WTC11 (cell line): ENCODE measurements around the gene CD3E. TPM values are rescaled to one million over a fixed set of nuclear protein-coding genes. Genes with fewer than 3 reads are reported as not detected.

Experiments used
- ATAC-seq: fragments of 200-7000 bp; cut with Tn5 transposase; 2 replicates; pipeline ENCODE4 v1.10.0; 2021; ENCODE audit warnings: mild to moderate bottlenecking, moderate library complexity
- CTCF ChIA-PET: fragments of 300-600 bp; sonication (Branson Sonifier 250); formaldehyde crosslinking; loops from one replicate; lab custom pipeline; 2021; ENCODE audit warnings: antibody characterized with exemption; lab: Charles Lee
- POLR2A ChIA-PET: fragments of 350-600 bp; sonication (Branson Sonifier 250); formaldehyde crosslinking; loops from one replicate; lab custom pipeline; 2021; ENCODE audit warnings: antibody characterized with exemption; lab: Charles Lee
- DNase-seq: peaks from one replicate; pipeline ENCODE4 v3.0.0; 2021; ENCODE audit warnings: low spot score
- H3K27ac Mint-ChIP-seq: 2 replicates; pipeline ENCODE4 v1.8.0; 2021; ENCODE audit warnings: mixed read lengths
- H3K27me3 Mint-ChIP-seq: 2 replicates; pipeline ENCODE4 v1.8.0; 2021; ENCODE audit warnings: low read depth, mild to moderate bottlenecking, moderate library complexity, mixed read lengths
- H3K36me3 Mint-ChIP-seq: 2 replicates; pipeline ENCODE4 v1.8.0; 2021; ENCODE audit warnings: mixed read lengths
- H3K4me1 Mint-ChIP-seq: 2 replicates; pipeline ENCODE4 v1.8.0; 2022; ENCODE audit warnings: mixed read lengths
- H3K4me3 Mint-ChIP-seq: 2 replicates; pipeline ENCODE4 v1.8.0; 2021; ENCODE audit warnings: mild to moderate bottlenecking, moderate library complexity, mixed read lengths
- H3K9me3 Mint-ChIP-seq: 2 replicates; pipeline ENCODE4 v1.8.0; 2021; ENCODE audit warnings: mixed read lengths
- ATF1 ChIP-seq: sonication (generic); formaldehyde crosslinking; IDR thresholded peaks from 2 replicates; pipeline ENCODE4 v1.8.1; 2023; ENCODE audit warnings: mild to moderate bottlenecking, moderate library complexity, missing genetic modification reagents
- CBFB ChIP-seq: sonication (generic); formaldehyde crosslinking; IDR thresholded peaks from 2 replicates; pipeline ENCODE4 v1.8.1; 2022; ENCODE audit warnings: mild to moderate bottlenecking, low read depth, missing genetic modification reagents
- CREB1 ChIP-seq: sonication (generic); formaldehyde crosslinking; IDR thresholded peaks from 2 replicates; pipeline ENCODE4 v1.8.0; 2023; ENCODE audit warnings: mild to moderate bottlenecking, missing genetic modification reagents
- CREM ChIP-seq: sonication (generic); formaldehyde crosslinking; IDR thresholded peaks from 2 replicates; pipeline ENCODE4 v1.8.1; 2022; ENCODE audit warnings: mild to moderate bottlenecking, missing genetic modification reagents, moderate library complexity
- ETV6 ChIP-seq: sonication (generic); formaldehyde crosslinking; IDR thresholded peaks from 2 replicates; pipeline ENCODE4 v1.8.1; 2022; ENCODE audit warnings: mild to moderate bottlenecking, missing genetic modification reagents
- FOXK1 ChIP-seq: sonication (generic); formaldehyde crosslinking; IDR thresholded peaks from 2 replicates; pipeline ENCODE4 v1.8.0; 2022; ENCODE audit warnings: mild to moderate bottlenecking, moderate library complexity, missing genetic modification reagents
- GABPB1 ChIP-seq: sonication (generic); formaldehyde crosslinking; IDR thresholded peaks from 2 replicates; pipeline ENCODE4 v1.8.1; 2023; ENCODE audit warnings: mild to moderate bottlenecking, missing genetic modification reagents
- JUN ChIP-seq: sonication (generic); formaldehyde crosslinking; IDR thresholded peaks from 2 replicates; pipeline ENCODE4 v1.8.0; 2023; ENCODE audit warnings: mild to moderate bottlenecking, missing genetic modification reagents
- MXD4 ChIP-seq: fragments of 250-450 bp; sonication (Bioruptor Pico); IDR thresholded peaks from 2 replicates; pipeline ENCODE4 v1.8.0; 2021; ENCODE audit warnings: mild to moderate bottlenecking, moderate library complexity, borderline replicate concordance
- SMAD3 ChIP-seq: sonication (generic); formaldehyde crosslinking; IDR thresholded peaks from 2 replicates; pipeline ENCODE4 v1.8.0; 2022; ENCODE audit warnings: missing genetic modification reagents, mild to moderate bottlenecking, borderline replicate concordance
- SP1 ChIP-seq: sonication (generic); formaldehyde crosslinking; conservative IDR thresholded peaks from 2 replicates; pipeline ENCODE4 v1.8.1; 2022; ENCODE audit warnings: missing genetic modification reagents
- ZBTB21 ChIP-seq: sonication (generic); formaldehyde crosslinking; IDR thresholded peaks from 2 replicates; pipeline ENCODE4 v1.8.1; 2023; ENCODE audit warnings: mild to moderate bottlenecking, missing genetic modification reagents, borderline replicate concordance
- ZNF232 ChIP-seq: sonication (generic); formaldehyde crosslinking; IDR thresholded peaks from 2 replicates; pipeline ENCODE4 v1.8.0; 2022; ENCODE audit warnings: mild to moderate bottlenecking, missing genetic modification reagents
- ZNF416 ChIP-seq: fragments of 250-450 bp; sonication (Bioruptor Pico); IDR thresholded peaks from 2 replicates; pipeline ENCODE4 v1.9.0; 2021; ENCODE audit warnings: mild to moderate bottlenecking, inconsistent platforms
- total RNA-seq: library from RNA; stranded (reverse); gene quantifications from 3 replicates; pipeline ENCODE4 v1.2.3, GENCODE V29; 2021
- TF ChIP-seq, protein P1 (sequence below): sonication (generic); formaldehyde crosslinking; IDR thresholded peaks from 2 replicates; pipeline ENCODE4 v1.8.0; 2022; ENCODE audit warnings: mild to moderate bottlenecking, missing genetic modification reagents
- TF ChIP-seq, protein P2 (sequence below): fragments of 250-450 bp; sonication (Bioruptor Pico); conservative IDR thresholded peaks from 2 replicates; pipeline ENCODE4 v1.9.0; 2021; ENCODE audit warnings: mild to moderate bottlenecking
- TF ChIP-seq, protein P3 (sequence below): sonication (generic); formaldehyde crosslinking; IDR thresholded peaks from 2 replicates; pipeline ENCODE4 v1.8.1; 2022; ENCODE audit warnings: low read depth, mild to moderate bottlenecking, moderate library complexity, missing genetic modification reagents, borderline replicate concordance
- TF ChIP-seq, protein P4 (sequence below): sonication (generic); formaldehyde crosslinking; IDR thresholded peaks from 2 replicates; pipeline ENCODE4 v1.8.1; 2023; ENCODE audit warnings: mild to moderate bottlenecking, missing genetic modification reagents, moderate library complexity
- TF ChIP-seq, protein P5 (sequence below): sonication (generic); formaldehyde crosslinking; IDR thresholded peaks from 2 replicates; pipeline ENCODE4 v1.8.1; 2023; ENCODE audit warnings: mild to moderate bottlenecking, moderate library complexity, missing genetic modification reagents
- TF ChIP-seq, protein P6 (sequence below): sonication (generic); formaldehyde crosslinking; IDR thresholded peaks from 2 replicates; pipeline ENCODE4 v1.8.1; 2022; ENCODE audit warnings: mild to moderate bottlenecking, moderate library complexity, missing genetic modification reagents
- TF ChIP-seq, protein P7 (sequence below): sonication (generic); formaldehyde crosslinking; IDR thresholded peaks from 2 replicates; pipeline ENCODE4 v1.8.0; 2022; ENCODE audit warnings: mild to moderate bottlenecking, missing genetic modification reagents

Gene CD3E
- total RNA-seq, 1 experiment from 2014 or later = 1.0 TPM

DNA sequence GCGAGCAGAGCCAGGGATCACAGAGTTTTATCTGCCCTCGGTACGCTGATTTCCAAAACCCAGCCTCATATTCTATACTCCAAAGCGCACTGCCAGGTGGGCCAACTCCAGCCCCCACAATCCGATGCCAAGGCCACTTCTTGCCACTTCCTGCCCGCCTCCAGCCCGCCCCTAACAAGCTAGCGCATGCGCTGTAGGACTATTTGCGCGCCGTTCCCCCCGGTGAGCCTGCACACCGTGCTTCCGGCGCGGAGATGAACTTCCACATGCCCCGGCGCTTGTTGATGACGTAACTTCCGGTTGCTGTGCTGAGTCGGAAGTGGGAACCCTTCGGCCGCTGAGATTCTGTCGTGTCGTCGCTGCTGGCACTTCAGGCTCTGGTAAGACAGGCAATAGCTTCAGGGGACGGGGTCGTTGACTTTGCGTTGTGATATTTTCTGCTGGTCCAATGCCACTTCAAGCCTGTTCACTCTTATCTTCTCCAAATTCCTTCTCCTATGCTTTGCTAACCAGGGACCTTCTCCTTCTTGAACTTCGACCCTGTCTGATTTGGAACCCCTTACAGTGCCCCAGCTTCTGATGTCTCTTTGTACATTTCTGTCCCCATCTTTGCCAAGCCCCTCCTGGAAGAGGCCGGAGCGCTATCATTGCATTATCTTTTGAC is 54.9 kb downstream of the CD3E start, which contains the start of gene UBE4A:
Gene UBE4A (plus strand): TSS at position 306 of the 664 bp plus-strand sequence. CDS start 5,481 bp downstream, outside the sequence.
- H3K4me1 Mint-ChIP-seq = peaks cover 4% of the 10 kb centered on the region
- POLR2A ChIA-PET = no interaction called here
- peaks cover 16% of the 10 kb centered on the region for H3K27me3 Mint-ChIP-seq
- peak within 1 kb of the TSS; percentile 97 for H3K4me3 Mint-ChIP-seq
- H3K9me3 Mint-ChIP-seq = 0 out of 2 replicates have a peak, but pooled peaks cover 3% of the 10 kb centered on the region
- CTCF ChIA-PET = interaction anchor here (1.0 kb wide), 2 partner anchors 64 to 161 kb away, joined by 3 to 8 read pairs; no protein-coding TSS in a partner anchor
- peak within 1 kb of the TSS; percentile 89 for H3K27ac Mint-ChIP-seq
- TF ChIP-seq, protein P1, sequence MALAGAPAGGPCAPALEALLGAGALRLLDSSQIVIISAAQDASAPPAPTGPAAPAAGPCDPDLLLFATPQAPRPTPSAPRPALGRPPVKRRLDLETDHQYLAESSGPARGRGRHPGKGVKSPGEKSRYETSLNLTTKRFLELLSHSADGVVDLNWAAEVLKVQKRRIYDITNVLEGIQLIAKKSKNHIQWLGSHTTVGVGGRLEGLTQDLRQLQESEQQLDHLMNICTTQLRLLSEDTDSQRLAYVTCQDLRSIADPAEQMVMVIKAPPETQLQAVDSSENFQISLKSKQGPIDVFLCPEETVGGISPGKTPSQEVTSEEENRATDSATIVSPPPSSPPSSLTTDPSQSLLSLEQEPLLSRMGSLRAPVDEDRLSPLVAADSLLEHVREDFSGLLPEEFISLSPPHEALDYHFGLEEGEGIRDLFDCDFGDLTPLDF (CRISPR knock-in tag) = no peak
- TF ChIP-seq JUN (CRISPR knock-in tag) = no peak
- peak; percentile 13; the same call in 1 of the 2 replicates for TF ChIP-seq SMAD3 (CRISPR knock-in tag)
- TF ChIP-seq, protein P2, sequence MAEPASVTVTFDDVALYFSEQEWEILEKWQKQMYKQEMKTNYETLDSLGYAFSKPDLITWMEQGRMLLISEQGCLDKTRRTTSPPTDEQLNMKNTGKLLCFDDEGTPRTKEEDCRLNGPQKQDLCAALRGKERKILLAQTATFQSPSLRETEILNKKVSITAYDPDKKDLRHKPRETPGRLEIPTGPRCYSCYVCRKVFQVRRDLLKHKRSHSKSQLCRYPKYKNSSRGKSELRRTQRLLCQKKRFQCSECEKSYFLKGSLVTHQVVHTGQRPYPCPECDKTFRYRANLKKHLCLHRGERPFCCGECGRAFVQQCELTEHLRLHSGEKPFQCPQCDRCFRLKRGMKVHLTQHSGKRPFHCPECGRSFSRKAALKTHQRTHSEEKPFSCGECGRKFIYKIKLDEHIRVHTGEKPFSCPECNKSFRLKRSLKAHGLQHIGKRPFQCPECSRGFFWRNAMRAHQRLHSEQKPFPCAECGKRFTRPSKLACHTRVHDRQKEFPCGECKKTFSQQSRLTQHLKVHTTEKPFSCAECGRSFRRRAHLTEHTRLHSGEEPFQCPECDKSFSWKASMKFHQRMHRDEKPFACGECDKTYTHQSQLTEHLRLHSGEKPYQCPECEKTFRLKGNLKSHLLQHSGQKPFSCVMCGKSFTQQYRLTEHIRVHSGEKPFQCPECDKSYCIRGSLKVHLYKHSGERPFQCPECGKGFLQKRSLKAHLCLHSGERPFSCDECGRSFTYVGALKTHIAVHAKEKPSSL (CRISPR knock-in tag) = no peak
- TF ChIP-seq, protein P3, sequence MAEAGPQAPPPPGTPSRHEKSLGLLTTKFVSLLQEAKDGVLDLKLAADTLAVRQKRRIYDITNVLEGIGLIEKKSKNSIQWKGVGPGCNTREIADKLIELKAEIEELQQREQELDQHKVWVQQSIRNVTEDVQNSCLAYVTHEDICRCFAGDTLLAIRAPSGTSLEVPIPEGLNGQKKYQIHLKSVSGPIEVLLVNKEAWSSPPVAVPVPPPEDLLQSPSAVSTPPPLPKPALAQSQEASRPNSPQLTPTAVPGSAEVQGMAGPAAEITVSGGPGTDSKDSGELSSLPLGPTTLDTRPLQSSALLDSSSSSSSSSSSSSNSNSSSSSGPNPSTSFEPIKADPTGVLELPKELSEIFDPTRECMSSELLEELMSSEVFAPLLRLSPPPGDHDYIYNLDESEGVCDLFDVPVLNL (CRISPR knock-in tag) = no peak
- peak; percentile 86; the same call in 1 of the 2 replicates for TF ChIP-seq ATF1 (CRISPR knock-in tag)
- TF ChIP-seq ZBTB21 (CRISPR knock-in tag) = no peak
- TF ChIP-seq, protein P4, sequence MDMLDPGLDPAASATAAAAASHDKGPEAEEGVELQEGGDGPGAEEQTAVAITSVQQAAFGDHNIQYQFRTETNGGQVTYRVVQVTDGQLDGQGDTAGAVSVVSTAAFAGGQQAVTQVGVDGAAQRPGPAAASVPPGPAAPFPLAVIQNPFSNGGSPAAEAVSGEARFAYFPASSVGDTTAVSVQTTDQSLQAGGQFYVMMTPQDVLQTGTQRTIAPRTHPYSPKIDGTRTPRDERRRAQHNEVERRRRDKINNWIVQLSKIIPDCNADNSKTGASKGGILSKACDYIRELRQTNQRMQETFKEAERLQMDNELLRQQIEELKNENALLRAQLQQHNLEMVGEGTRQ (CRISPR knock-in tag) = 0 out of 2 replicates have a peak, but pooled peaks have one; percentile 47
- TF ChIP-seq, protein P5, sequence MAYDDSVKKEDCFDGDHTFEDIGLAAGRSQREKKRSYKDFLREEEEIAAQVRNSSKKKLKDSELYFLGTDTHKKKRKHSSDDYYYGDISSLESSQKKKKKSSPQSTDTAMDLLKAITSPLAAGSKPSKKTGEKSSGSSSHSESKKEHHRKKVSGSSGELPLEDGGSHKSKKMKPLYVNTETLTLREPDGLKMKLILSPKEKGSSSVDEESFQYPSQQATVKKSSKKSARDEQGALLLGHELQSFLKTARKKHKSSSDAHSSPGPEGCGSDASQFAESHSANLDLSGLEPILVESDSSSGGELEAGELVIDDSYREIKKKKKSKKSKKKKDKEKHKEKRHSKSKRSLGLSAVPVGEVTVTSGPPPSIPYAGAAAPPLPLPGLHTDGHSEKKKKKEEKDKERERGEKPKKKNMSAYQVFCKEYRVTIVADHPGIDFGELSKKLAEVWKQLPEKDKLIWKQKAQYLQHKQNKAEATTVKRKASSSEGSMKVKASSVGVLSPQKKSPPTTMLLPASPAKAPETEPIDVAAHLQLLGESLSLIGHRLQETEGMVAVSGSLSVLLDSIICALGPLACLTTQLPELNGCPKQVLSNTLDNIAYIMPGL (CRISPR knock-in tag) = 0 out of 2 replicates have a peak, but pooled peaks have one; percentile 1
- peak; percentile 59 for TF ChIP-seq SP1 (CRISPR knock-in tag)
- TF ChIP-seq CREM (CRISPR knock-in tag) = peak; percentile 99
- peak; percentile 94 for TF ChIP-seq FOXK1 (CRISPR knock-in tag)
- TF ChIP-seq CREB1 (CRISPR knock-in tag) = peak; percentile 91
- TF ChIP-seq, protein P6, sequence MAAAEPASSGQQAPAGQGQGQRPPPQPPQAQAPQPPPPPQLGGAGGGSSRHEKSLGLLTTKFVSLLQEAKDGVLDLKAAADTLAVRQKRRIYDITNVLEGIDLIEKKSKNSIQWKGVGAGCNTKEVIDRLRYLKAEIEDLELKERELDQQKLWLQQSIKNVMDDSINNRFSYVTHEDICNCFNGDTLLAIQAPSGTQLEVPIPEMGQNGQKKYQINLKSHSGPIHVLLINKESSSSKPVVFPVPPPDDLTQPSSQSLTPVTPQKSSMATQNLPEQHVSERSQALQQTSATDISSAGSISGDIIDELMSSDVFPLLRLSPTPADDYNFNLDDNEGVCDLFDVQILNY (CRISPR knock-in tag) = 0 out of 2 replicates have a peak, but pooled peaks have one; percentile 55
- TF ChIP-seq GABPB1 (CRISPR knock-in tag) = peak; percentile 87
- TF ChIP-seq, protein P7, sequence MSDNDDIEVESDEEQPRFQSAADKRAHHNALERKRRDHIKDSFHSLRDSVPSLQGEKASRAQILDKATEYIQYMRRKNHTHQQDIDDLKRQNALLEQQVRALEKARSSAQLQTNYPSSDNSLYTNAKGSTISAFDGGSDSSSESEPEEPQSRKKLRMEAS (CRISPR knock-in tag) = peak; percentile 38; the same call in 1 of the 2 replicates
- peak; percentile 71; the same call in 1 of the 2 replicates for TF ChIP-seq ETV6
- TF ChIP-seq CBFB (CRISPR knock-in tag) = no peak
- TF ChIP-seq MXD4 (CRISPR knock-in tag) = no peak
- peak; percentile 50; the same call in 1 of the 2 replicates for TF ChIP-seq ZNF232 (CRISPR knock-in tag)
- no peak for TF ChIP-seq ZNF416 (CRISPR knock-in tag)
- DNase-seq (peak; percentile 96), ATAC-seq (peak; percentile 94)
- H3K36me3 Mint-ChIP-seq = no peaks in the 10 kb centered on the region
